K562 (cell line): ENCODE measurements around the gene REM2. TPM values are rescaled to one million over a fixed set of nuclear protein-coding genes. Genes with fewer than 3 reads are reported as not detected.
A peak's percentile ranks its signal among the peaks of the same experiment; 100 is the strongest.

Experiments used
- BHLHE40 ChIP-seq: IDR thresholded peaks from 2 replicates; pipeline ENCODE4 v1.6.1; 2011; ENCODE audit warnings: low read length, improper control_type of control experiment
- NEUROD1 ChIP-seq: fragments of 150-350 bp; IDR thresholded peaks from 2 replicates; pipeline ENCODE4 v1.6.1; 2014; ENCODE audit warnings: borderline replicate concordance, low read length, low read depth; ENCODE audit not compliant: partially characterized antibody
- POLR2AphosphoS5 ChIP-seq: IDR thresholded peaks from 2 replicates; pipeline ENCODE4 v1.6.1; 2011; ENCODE audit warnings: mild to moderate bottlenecking, low read depth, low read length, moderate library complexity; ENCODE audit not compliant: control insufficient read depth, insufficient read depth
- RBM25 ChIP-seq: fragments of 200-400 bp; formaldehyde crosslinking; IDR thresholded peaks from 2 replicates; pipeline ENCODE4 v1.6.1; 2018; ENCODE audit warnings: low read length, low read depth, moderate library complexity; ENCODE audit not compliant: severe bottlenecking
- RFX5 ChIP-seq: IDR thresholded peaks from 2 replicates; pipeline ENCODE4 v1.6.1; 2011; ENCODE audit warnings: low read depth, mild to moderate bottlenecking, improper control_type of control experiment, low read length
- SMARCA4 ChIP-seq: fragments of 450-650 bp; IDR thresholded peaks from 2 replicates; pipeline ENCODE4 v1.6.1; 2016
- SREBF1 ChIP-seq: fragments of 150-350 bp; IDR thresholded peaks from 2 replicates; pipeline ENCODE4 v1.6.1; 2014; ENCODE audit warnings: antibody characterized with exemption, low read depth, low read length, borderline replicate concordance
- TARDBP ChIP-seq: fragments of 450-650 bp; IDR thresholded peaks from 2 replicates; pipeline ENCODE4 v1.6.1; 2016
- ZBTB8A ChIP-seq: fragments of 450-650 bp; IDR thresholded peaks from 2 replicates; pipeline ENCODE4 v1.6.1; 2018; ENCODE audit warnings: mild to moderate bottlenecking, moderate library complexity; ENCODE audit not compliant: partially characterized antibody
- ZNF175 ChIP-seq: fragments of 200-800 bp; sonication (Bioruptor generic); IDR thresholded peaks from 2 replicates; pipeline ENCODE4 v1.6.1; 2016; ENCODE audit warnings: low read depth, mild to moderate bottlenecking, missing genetic modification characterization, missing compliant biosample characterization
- ZNF24 ChIP-seq: fragments of 450-650 bp; IDR thresholded peaks from 2 replicates; pipeline ENCODE4 v1.6.1; 2016
- ZNF583 ChIP-seq: fragments of 250-450 bp; sonication (Bioruptor Pico); IDR thresholded peaks from 2 replicates; pipeline ENCODE4 v1.4.0; 2020
- ZNF644 ChIP-seq: fragments of 200-800 bp; sonication (Bioruptor generic); IDR thresholded peaks from 2 replicates; pipeline ENCODE4 v1.6.1; 2016; ENCODE audit warnings: low read depth, missing genetic modification characterization, missing compliant biosample characterization
- polyA plus RNA-seq, 8 experiments: library from polyadenylated mRNA; depleted of rRNA in 4 of 8; stranded (reverse) in 5 of 8; unstranded in 3 of 8; fragments of >200 nt; fragmentation: Nextera tagmentation in 2 of 8; fragmentation: Illumina TruSeq in 1 of 8; extraction: Ambion mirVana in 2 of 8; extraction: Trizol in 1 of 8; gene quantifications; 2 replicates each; pipeline versions ENCODE4 v1.2.1 to v1.2.3, GENCODE V29; 2011 to 2014; ENCODE audit warnings: inconsistent platforms in 1 of 8, missing spikeins in 1 of 8
- total RNA-seq, 7 experiments: library from RNA; depleted of rRNA in 6 of 7; stranded (reverse); fragments of >200 nt in 6 of 7; fragmentation: Illumina TruSeq in 2 of 7; extraction: Trizol in 2 of 7; gene quantifications; 2 replicates each; pipeline versions ENCODE4 v1.2.1 to v1.2.3, GENCODE V29; 2011 to 2021; ENCODE audit warnings: low replicate concordance in 1 of 7
- TF ChIP-seq, protein P1 (sequence below): fragments of 450-650 bp; IDR thresholded peaks from 2 replicates; pipeline ENCODE4 v1.6.1; 2016; ENCODE audit warnings: mild to moderate bottlenecking, moderate library complexity
- TF ChIP-seq, protein P2 (sequence below): sonication (generic); formaldehyde crosslinking; IDR thresholded peaks from 2 replicates; pipeline ENCODE4 v1.8.0; 2022; ENCODE audit warnings: mild to moderate bottlenecking, missing genetic modification reagents

Gene REM2
- total and polyA plus RNA-seq, 9 of the 15 experiments (the other 6 are each of a cell fraction or from before 2014, with no cell fraction given): 0.18 to 1.0 (median 0.38) TPM

DNA sequence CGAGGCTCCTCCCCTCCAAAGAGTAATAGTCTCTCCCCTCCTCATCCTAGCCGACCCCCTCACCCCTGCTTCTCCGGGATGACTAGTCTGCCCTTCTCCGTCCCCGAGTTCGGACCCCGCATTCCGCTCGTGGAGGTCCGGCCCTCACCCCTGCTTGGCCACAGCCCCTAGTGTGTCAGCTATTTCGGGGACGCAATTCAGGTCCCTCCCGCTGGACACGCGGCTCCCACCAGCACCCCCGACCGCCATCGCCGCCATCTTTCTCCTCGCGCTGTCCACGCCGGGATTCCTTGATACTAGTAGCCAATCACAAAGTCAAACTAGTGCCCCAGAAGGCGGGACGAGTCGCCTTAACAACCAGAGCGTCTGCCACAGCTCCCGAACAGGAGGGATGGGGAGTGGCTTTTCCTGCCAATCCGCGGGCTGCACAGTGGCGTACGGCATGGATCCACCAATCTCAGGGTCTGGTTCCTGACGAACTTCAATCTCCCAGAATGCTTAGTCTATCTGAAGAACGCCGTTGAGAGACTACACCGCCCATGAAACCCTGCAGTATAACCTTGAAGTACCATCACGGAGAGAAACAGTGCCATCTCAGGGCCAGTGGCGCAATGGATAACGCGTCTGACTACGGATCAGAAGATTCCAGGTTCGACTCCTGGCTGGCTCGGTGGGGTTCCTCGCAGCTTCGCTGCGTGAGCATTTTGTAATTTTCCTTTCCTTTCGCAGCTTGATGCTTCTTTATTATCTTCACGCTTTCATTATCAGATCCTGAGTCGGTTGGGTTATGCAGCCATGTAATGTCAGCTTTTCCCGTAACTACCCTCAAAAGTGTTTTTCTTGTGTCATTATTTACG, 46.3 kb downstream of the REM2 start, which contains the start of gene PRMT5 (continued):
- TF ChIP-seq, protein P1, sequence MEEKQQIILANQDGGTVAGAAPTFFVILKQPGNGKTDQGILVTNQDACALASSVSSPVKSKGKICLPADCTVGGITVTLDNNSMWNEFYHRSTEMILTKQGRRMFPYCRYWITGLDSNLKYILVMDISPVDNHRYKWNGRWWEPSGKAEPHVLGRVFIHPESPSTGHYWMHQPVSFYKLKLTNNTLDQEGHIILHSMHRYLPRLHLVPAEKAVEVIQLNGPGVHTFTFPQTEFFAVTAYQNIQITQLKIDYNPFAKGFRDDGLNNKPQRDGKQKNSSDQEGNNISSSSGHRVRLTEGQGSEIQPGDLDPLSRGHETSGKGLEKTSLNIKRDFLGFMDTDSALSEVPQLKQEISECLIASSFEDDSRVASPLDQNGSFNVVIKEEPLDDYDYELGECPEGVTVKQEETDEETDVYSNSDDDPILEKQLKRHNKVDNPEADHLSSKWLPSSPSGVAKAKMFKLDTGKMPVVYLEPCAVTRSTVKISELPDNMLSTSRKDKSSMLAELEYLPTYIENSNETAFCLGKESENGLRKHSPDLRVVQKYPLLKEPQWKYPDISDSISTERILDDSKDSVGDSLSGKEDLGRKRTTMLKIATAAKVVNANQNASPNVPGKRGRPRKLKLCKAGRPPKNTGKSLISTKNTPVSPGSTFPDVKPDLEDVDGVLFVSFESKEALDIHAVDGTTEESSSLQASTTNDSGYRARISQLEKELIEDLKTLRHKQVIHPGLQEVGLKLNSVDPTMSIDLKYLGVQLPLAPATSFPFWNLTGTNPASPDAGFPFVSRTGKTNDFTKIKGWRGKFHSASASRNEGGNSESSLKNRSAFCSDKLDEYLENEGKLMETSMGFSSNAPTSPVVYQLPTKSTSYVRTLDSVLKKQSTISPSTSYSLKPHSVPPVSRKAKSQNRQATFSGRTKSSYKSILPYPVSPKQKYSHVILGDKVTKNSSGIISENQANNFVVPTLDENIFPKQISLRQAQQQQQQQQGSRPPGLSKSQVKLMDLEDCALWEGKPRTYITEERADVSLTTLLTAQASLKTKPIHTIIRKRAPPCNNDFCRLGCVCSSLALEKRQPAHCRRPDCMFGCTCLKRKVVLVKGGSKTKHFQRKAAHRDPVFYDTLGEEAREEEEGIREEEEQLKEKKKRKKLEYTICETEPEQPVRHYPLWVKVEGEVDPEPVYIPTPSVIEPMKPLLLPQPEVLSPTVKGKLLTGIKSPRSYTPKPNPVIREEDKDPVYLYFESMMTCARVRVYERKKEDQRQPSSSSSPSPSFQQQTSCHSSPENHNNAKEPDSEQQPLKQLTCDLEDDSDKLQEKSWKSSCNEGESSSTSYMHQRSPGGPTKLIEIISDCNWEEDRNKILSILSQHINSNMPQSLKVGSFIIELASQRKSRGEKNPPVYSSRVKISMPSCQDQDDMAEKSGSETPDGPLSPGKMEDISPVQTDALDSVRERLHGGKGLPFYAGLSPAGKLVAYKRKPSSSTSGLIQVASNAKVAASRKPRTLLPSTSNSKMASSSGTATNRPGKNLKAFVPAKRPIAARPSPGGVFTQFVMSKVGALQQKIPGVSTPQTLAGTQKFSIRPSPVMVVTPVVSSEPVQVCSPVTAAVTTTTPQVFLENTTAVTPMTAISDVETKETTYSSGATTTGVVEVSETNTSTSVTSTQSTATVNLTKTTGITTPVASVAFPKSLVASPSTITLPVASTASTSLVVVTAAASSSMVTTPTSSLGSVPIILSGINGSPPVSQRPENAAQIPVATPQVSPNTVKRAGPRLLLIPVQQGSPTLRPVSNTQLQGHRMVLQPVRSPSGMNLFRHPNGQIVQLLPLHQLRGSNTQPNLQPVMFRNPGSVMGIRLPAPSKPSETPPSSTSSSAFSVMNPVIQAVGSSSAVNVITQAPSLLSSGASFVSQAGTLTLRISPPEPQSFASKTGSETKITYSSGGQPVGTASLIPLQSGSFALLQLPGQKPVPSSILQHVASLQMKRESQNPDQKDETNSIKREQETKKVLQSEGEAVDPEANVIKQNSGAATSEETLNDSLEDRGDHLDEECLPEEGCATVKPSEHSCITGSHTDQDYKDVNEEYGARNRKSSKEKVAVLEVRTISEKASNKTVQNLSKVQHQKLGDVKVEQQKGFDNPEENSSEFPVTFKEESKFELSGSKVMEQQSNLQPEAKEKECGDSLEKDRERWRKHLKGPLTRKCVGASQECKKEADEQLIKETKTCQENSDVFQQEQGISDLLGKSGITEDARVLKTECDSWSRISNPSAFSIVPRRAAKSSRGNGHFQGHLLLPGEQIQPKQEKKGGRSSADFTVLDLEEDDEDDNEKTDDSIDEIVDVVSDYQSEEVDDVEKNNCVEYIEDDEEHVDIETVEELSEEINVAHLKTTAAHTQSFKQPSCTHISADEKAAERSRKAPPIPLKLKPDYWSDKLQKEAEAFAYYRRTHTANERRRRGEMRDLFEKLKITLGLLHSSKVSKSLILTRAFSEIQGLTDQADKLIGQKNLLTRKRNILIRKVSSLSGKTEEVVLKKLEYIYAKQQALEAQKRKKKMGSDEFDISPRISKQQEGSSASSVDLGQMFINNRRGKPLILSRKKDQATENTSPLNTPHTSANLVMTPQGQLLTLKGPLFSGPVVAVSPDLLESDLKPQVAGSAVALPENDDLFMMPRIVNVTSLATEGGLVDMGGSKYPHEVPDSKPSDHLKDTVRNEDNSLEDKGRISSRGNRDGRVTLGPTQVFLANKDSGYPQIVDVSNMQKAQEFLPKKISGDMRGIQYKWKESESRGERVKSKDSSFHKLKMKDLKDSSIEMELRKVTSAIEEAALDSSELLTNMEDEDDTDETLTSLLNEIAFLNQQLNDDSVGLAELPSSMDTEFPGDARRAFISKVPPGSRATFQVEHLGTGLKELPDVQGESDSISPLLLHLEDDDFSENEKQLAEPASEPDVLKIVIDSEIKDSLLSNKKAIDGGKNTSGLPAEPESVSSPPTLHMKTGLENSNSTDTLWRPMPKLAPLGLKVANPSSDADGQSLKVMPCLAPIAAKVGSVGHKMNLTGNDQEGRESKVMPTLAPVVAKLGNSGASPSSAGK: no peak
- TF ChIP-seq ZNF175 (CRISPR knock-in tag) (0 out of 2 replicates have a peak, but pooled peaks have one; percentile 30), SMARCA4 (0 out of 2 replicates have a peak, but pooled peaks have one; percentile 6), ZNF24 (0 out of 2 replicates have a peak, but pooled peaks have one; percentile 22), ZBTB8A (peak; percentile 72), RFX5 (peak; percentile 82; the same call in 1 of the 2 replicates), ZNF583 (CRISPR knock-in tag) (peak; percentile 35; the same call in 1 of the 2 replicates), TARDBP (no peak; the same call in 1 of the 2 replicates), RBM25 (peak; percentile 72), NEUROD1 (peak; percentile 60), BHLHE40 (peak; percentile 2; the same call in 1 of the 2 replicates), ZNF644 (tag) (no peak), SREBF1 (no peak), POLR2AphosphoS5 (peak; percentile 80)
- TF ChIP-seq, protein P2, sequence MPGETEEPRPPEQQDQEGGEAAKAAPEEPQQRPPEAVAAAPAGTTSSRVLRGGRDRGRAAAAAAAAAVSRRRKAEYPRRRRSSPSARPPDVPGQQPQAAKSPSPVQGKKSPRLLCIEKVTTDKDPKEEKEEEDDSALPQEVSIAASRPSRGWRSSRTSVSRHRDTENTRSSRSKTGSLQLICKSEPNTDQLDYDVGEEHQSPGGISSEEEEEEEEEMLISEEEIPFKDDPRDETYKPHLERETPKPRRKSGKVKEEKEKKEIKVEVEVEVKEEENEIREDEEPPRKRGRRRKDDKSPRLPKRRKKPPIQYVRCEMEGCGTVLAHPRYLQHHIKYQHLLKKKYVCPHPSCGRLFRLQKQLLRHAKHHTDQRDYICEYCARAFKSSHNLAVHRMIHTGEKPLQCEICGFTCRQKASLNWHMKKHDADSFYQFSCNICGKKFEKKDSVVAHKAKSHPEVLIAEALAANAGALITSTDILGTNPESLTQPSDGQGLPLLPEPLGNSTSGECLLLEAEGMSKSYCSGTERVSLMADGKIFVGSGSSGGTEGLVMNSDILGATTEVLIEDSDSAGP (CRISPR knock-in tag): no peak
